ENCODE data around the gene ERCC6. TPM values are rescaled to one million over a fixed set of nuclear protein-coding genes. Genes with fewer than 3 reads are reported as not detected.

Gene ERCC6
- total and polyA plus RNA-seq, 5 experiments from 2014 or later, result 7.9 to 50.4 (median 9.0) TPM

DNA sequence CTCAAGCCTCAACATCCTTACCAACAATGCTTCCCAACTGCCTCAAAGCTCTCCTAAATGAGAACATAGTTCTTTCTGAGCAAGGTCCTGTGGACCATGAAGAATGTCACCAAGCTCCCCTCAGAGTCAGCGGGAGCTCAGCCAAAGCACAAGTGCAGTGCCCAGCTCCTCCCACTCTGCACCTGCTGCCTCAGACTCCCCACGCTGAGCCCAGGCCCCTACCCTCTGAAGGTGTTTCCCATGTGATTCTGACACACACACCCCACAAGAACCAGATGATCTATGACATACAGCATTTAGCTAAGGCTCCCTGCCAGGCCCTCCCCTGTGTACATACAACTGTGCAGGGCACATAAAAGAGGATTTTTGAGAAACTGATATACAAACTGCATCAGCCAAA, 19.2 kb downstream of the ERCC6 start:
- H3K4me3 Mint-ChIP-seq, result no peak overlapping the region
- H3K27me3 Mint-ChIP-seq, result no peaks in the 10 kb centered on the region
- no peaks in the 10 kb centered on the region for H3K9me3 Mint-ChIP-seq
- ATAC-seq (no peak), DNase-seq (no peak)
- no peak overlapping the region for H3K27ac Mint-ChIP-seq
- H3K4me1 Mint-ChIP-seq, result peaks cover 3 to 12% (median 8%) of the 10 kb centered on the region in 4 donors
- POLR2A ChIA-PET, result no interaction called here
- H3K36me3 Mint-ChIP-seq, result peaks cover 0 to 89% (median 40%) of the 10 kb centered on the region in 3 donors

DNA sequence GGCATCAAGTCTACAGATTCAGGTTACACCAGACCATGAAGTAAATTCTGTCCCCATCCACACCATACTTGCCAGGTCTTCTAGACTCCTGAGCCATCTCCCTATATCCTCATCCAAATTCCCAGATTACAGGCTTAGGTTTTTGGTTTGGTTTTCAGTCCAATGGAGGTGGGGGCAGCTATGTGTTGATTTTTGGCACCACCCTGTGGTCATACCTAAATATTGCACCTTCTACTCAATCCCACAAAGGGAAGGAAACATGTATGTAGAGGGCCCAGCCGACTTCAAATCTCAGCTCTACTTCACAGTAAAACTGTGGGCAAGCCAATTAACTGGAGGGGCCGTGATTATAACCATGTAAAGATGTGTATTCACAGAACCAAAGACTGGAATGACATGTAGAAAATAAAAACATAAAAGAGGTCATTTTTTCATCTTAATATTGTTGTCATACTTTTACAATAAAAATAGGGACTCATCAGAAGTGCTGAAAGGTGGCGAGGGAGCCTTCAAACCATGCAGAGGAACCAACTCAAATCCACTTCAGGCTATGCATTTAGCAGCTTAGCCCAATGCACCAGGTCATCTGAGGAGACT, 19.8 kb downstream of the ERCC6 start:
- Mint-ChIP-seq H3K9me3 (no peaks in the 10 kb centered on the region), H3K4me3 (no peak overlapping the region), H3K27me3 (peaks cover 0 to 3% (median 0%) of the 10 kb centered on the region in 5 donors), H3K36me3 (peaks cover 0 to 89% (median 35%) of the 10 kb centered on the region in 3 donors), H3K27ac (peak overlapping the region in 1 of 10 donors; percentile 22), H3K4me1 (peaks cover 3 to 9% (median 6%) of the 10 kb centered on the region in 4 donors)
- POLR2A ChIA-PET, result no interaction called here
- peak in 5 of 10 donors; percentile 27 to 48 (median 40) for DNase-seq
- ATAC-seq, result peak; percentile 53 to 80

DNA sequence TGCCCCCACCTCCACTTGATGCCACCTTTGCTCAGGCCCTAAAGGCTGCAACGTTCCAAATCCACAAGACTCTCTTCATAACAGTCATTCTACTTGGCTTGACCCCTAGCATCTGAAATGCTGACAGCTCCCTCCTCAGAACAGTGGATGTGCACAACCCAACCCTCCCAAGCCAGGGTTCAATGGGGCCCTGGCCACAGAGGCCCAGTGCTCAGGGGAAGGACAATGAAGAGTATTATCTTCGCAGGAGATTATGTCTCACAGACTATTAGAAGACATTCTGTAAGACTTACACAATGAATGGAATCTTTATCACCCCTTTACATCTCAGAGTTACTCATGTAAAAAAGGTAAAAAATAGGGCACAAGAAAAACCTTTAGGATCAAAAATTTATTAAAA, 20.4 kb downstream of the ERCC6 start:
- DNase-seq (no peak), ATAC-seq (no peak)
- Mint-ChIP-seq H3K27ac (no peak overlapping the region), H3K27me3 (peaks cover 0 to 8% (median 0%) of the 10 kb centered on the region in 5 donors), H3K4me3 (no peak overlapping the region), H3K36me3 (peaks cover 0 to 88% (median 35%) of the 10 kb centered on the region in 3 donors), H3K4me1 (peaks cover 0 to 9% (median 4%) of the 10 kb centered on the region in 4 donors), H3K9me3 (no peaks in the 10 kb centered on the region)
- POLR2A ChIA-PET, result no interaction called here

DNA sequence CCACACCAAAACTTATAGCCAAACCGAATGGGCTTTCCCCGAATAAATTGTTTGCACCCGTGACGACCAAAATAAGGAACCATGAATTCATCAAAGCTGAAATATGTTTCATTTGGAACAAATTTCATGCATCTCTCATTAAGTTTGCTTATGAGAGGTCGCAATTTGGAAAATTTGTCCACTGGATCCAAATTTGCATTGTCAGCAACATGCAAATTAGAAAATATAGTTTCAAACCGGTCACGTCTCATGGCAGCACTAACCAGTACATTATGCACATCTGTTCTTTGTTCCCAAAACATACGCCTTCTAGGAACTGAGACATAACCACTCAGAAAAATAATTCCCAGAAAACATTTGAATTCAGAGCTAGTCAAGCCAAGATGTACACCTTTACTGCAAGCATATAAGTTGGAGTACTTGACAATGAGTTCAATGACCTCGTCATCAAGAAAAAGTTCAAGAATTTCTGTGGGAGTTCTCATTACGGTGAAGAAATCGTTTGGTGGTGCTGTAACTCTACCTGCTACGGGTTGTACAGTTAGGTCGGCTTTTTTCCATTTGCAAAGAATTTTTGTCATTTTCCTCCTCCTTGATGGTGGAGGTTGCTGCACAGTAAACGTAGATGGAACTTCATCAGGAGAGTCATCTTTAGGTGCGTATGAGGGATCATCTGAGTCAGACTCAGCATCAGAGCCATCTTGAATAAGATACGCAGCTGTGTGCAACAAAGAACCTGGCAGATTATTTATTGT, 22.5 kb downstream of the ERCC6 start:
- peaks cover 0 to 81% (median 37%) of the 10 kb centered on the region in 3 donors for H3K36me3 Mint-ChIP-seq
- H3K4me1 Mint-ChIP-seq, result peaks cover 3 to 7% (median 5%) of the 10 kb centered on the region in 4 donors
- no peak for DNase-seq
- H3K4me3 Mint-ChIP-seq, result no peak overlapping the region
- no peaks in the 10 kb centered on the region for H3K9me3 Mint-ChIP-seq
- peaks cover 0 to 19% (median 3%) of the 10 kb centered on the region in 5 donors for H3K27me3 Mint-ChIP-seq
- ATAC-seq, result no peak
- POLR2A ChIA-PET, result no interaction called here
- H3K27ac Mint-ChIP-seq, result no peak overlapping the region

DNA sequence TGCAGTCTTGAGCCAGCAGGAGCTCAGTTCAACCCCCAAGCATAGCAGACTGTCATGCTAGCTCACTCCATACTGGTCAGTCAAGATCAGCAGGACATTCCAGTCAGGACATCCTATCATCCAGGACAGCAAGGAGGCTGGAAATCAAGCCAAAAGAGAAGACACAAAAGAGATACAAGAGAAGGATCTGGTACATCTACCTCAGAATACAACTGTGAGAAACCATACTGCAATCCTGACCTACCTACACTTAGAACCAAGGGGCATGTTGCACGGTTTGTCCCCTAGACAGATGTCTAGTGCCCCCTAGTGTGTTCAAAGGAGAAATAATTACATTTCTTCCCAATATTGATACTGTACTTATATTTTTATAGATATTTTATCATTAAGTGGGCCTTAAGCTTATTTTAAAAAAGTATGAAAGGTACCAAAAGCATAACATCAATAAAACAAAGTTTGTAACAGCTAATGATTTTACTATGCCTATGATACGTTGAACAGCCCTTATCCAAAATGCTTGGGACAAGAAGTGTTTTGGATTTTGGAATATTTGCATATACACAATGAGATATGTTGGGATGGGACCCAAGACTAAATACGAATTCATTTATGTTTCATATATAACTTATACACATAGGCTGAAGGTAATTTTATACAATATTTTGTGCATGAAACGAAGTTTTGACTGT, 26.7 kb downstream of the ERCC6 start:
- Mint-ChIP-seq H3K4me3 (no peak overlapping the region), H3K9me3 (no peaks in the 10 kb centered on the region), H3K36me3 (peaks cover 0 to 59% (median 39%) of the 10 kb centered on the region in 3 donors), H3K27ac (no peak overlapping the region), H3K27me3 (peaks cover 2 to 41% (median 11%) of the 10 kb centered on the region in 5 donors), H3K4me1 (peaks cover 18 to 28% (median 26%) of the 10 kb centered on the region in 4 donors)
- DNase-seq (peak in 5 of 10 donors; percentile 12 to 55 (median 43)), ATAC-seq (peak; percentile 38 to 48)
- POLR2A ChIA-PET, result no interaction called here

DNA sequence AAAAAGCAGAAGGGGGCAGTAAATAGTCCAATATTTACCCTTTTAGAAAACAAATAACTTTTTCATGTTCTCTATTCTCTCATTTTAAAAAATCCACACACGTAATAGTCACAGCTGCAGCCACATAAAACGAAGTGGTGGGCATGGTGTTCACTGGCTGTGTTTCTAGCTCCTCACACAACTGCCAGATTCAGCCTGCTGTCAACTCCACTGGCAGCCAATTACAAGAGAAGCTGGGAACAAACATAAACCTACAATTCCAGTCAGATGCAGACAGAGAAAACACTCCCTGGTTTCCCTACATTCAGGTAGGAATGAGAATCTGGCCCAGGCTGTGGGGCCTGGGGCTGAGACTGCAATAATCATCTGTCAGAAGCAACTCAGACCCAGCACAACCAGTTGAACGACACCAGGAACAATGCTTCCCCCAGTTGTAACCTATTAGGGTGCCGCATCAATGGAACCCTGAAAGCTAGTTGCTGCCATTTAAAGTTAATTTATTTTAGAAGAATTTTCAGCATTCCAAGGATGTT, 29.1 kb downstream of the ERCC6 start:
- H3K27ac Mint-ChIP-seq, result no peak overlapping the region
- POLR2A ChIA-PET, result no interaction called here
- peaks cover 18 to 35% (median 32%) of the 10 kb centered on the region in 4 donors for H3K4me1 Mint-ChIP-seq
- peaks cover 9 to 54% (median 31%) of the 10 kb centered on the region in 3 donors for H3K36me3 Mint-ChIP-seq
- DNase-seq, result no peak
- peaks cover 2 to 53% (median 18%) of the 10 kb centered on the region in 5 donors for H3K27me3 Mint-ChIP-seq
- H3K9me3 Mint-ChIP-seq, result no peaks in the 10 kb centered on the region
- H3K4me3 Mint-ChIP-seq, result no peak overlapping the region
- no peak for ATAC-seq

DNA sequence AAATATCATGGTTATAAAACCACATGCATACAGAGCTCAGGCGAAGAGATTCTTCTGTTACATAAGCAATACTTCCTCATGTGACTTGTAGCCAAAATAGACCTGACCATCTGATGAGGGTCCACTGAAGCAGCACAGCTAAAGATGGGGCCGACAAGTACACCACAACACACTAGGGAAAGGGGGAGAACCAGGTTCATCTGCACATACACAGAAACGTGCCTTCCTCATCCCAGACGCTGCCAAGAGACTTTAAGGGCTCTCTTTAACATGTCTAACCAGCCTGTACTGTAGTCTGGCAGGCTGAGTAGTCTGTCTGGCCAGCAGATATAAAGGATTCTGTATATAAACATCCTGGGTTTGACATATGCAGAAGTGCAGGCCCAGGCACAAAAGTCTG, 30.3 kb downstream of the ERCC6 start:
- ATAC-seq (peak; percentile 21 to 22), DNase-seq (peak in 1 of 10 donors; percentile 7)
- Mint-ChIP-seq H3K4me3 (peak overlapping the region in 8 of 10 donors; percentile 0 to 51 (median 25)), H3K27ac (peak overlapping the region in 1 of 10 donors; percentile 60), H3K9me3 (no peaks in the 10 kb centered on the region), H3K36me3 (peaks cover 11 to 50% (median 36%) of the 10 kb centered on the region in 3 donors), H3K27me3 (peaks cover 2 to 46% (median 18%) of the 10 kb centered on the region in 5 donors), H3K4me1 (peaks cover 18 to 35% (median 32%) of the 10 kb centered on the region in 4 donors)
- POLR2A ChIA-PET, result no interaction called here

DNA sequence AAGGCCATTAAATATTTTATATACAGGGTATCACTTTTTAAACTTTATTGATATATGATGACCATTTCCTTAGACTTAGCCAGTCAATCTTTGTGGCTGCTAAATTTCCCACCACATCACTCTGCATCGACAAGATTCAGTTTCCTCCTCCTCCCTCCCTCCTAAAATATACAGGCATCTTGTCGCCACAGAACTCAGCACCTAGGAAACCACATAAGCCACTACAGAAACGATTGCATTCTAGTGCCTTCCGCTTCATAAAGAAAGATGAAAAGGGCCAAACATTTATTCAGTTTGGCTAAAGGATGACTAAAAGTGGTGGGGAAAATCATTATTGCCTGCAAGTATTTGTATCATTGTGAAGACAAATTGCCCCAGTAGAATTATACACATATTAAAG, 30.7 kb downstream of the ERCC6 start:
- DNase-seq (peak in 7 of 10 donors; percentile 7 to 69 (median 36)), ATAC-seq (peak; percentile 89 to 94)
- Mint-ChIP-seq H3K9me3 (no peaks in the 10 kb centered on the region), H3K27me3 (peaks cover 2 to 44% (median 18%) of the 10 kb centered on the region in 5 donors), H3K27ac (no peak overlapping the region), H3K36me3 (peaks cover 12 to 51% (median 35%) of the 10 kb centered on the region in 3 donors), H3K4me3 (peak overlapping the region in 9 of 10 donors; percentile 0 to 51 (median 20)), H3K4me1 (peaks cover 18 to 35% (median 32%) of the 10 kb centered on the region in 4 donors)
- POLR2A ChIA-PET, result no interaction called here

DNA sequence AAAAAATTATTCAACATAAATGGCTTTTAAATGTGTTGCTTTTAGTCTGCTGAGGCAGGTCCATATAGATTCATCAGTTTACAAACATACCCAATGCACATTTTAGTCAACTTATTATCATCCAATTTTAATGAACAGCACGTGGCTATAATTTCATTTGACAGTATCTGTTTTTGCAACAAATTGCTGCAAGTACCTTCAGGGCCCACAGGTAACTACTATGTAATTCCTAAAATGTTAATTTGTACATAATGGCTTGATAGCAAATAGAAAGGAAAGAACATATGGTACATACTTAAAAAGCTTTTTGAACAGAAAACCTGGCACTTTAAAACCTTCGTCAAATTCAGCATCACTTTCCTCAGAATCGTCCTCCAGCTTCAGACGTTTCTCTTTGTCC, 33.3 kb downstream of the ERCC6 start:
- Mint-ChIP-seq H3K4me1 (peaks cover 18 to 33% (median 30%) of the 10 kb centered on the region in 4 donors), H3K4me3 (no peak overlapping the region), H3K9me3 (no peaks in the 10 kb centered on the region), H3K27me3 (peaks cover 2 to 28% (median 13%) of the 10 kb centered on the region in 5 donors), H3K36me3 (peaks cover 21 to 47% (median 45%) of the 10 kb centered on the region in 3 donors), H3K27ac (no peak overlapping the region)
- ATAC-seq, result no peak
- POLR2A ChIA-PET, result no interaction called here
- no peak for DNase-seq

DNA sequence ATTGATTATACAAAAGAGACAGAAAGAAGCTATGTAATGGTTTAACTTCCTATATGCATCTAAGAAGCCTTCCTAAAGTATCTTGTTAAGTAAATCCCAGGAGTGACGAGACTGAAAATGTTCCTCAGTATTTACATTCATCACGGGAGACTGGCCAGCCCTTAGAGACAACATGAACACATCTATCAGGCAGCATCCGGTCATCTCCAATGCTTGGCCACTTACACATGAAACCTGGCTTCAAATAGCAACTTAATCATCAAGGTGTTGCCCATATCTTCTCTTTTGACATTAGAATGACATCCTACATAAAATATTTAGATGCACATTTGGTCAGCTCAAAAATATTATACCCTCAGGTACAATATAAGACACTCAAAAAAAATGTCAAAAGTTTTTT, 33.8 kb downstream of the ERCC6 start:
- Mint-ChIP-seq H3K27me3 (peaks cover 0 to 23% (median 9%) of the 10 kb centered on the region in 5 donors), H3K36me3 (peaks cover 25 to 47% (median 45%) of the 10 kb centered on the region in 3 donors), H3K4me1 (peaks cover 17 to 32% (median 29%) of the 10 kb centered on the region in 4 donors), H3K4me3 (no peak overlapping the region), H3K27ac (no peak overlapping the region), H3K9me3 (no peaks in the 10 kb centered on the region)
- POLR2A ChIA-PET, result no interaction called here
- ATAC-seq (no peak), DNase-seq (no peak)

DNA sequence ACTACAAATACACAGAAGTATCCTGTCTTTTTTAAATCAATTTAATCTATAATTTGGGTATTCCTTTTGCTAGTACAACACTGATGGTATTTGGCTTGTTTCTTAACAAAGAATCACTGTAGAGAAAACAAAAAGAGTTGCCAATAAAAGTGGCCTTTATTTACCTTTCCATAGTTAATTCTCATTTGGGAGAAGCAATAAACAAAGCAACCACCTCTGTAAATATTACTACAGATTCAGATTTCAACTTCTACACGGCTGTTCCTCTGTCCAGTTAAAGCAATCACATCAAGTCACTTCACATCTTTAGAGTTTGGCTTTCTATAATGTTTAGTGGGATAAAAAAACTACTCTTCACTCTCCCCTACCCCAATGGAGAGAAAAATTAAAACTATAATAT, 34.4 kb downstream of the ERCC6 start:
- DNase-seq (no peak), ATAC-seq (no peak)
- H3K36me3 Mint-ChIP-seq, result peaks cover 25 to 49% (median 46%) of the 10 kb centered on the region in 3 donors
- POLR2A ChIA-PET, result no interaction called here
- H3K27me3 Mint-ChIP-seq, result peaks cover 0 to 19% (median 8%) of the 10 kb centered on the region in 5 donors
- no peak overlapping the region for H3K4me3 Mint-ChIP-seq
- peaks cover 17 to 29% (median 28%) of the 10 kb centered on the region in 4 donors for H3K4me1 Mint-ChIP-seq
- H3K27ac Mint-ChIP-seq, result no peak overlapping the region
- no peaks in the 10 kb centered on the region for H3K9me3 Mint-ChIP-seq

DNA sequence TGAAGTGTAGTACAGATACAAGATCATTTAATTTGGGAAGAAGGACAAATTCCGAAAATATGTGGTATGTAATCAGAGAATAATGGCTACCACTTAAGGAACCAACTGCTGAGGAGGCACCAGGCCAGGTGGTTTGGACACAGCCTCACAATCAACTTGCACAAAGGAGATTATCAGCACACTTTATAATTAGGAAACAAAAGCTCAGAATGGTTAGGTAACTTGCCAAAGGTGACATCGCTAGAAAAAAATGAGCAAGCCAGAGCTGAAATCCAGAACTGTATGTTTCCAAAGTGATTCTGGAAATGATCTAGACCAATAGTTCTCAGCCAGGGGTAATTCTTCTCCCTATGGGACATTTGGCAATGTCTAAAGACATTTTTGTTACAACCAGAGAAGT, 36.6 kb downstream of the ERCC6 start:
- peaks cover 3 to 8% (median 8%) of the 10 kb centered on the region in 4 donors for H3K4me1 Mint-ChIP-seq
- H3K27ac Mint-ChIP-seq, result no peak overlapping the region
- H3K27me3 Mint-ChIP-seq, result peaks cover 0 to 13% (median 6%) of the 10 kb centered on the region in 5 donors
- H3K4me3 Mint-ChIP-seq, result no peak overlapping the region
- no peak for ATAC-seq
- no peak for DNase-seq
- POLR2A ChIA-PET, result no interaction called here
- H3K36me3 Mint-ChIP-seq, result peaks cover 36 to 69% (median 51%) of the 10 kb centered on the region in 3 donors
- H3K9me3 Mint-ChIP-seq, result no peaks in the 10 kb centered on the region
